Measurements from ENCODE around the gene IFRD2.
"Not testable (repeated sequence)": the region's sequence is repeated elsewhere in the genome, so short reads cannot be mapped to it uniquely, and the experiment has no call there.

Gene IFRD2

DNA sequence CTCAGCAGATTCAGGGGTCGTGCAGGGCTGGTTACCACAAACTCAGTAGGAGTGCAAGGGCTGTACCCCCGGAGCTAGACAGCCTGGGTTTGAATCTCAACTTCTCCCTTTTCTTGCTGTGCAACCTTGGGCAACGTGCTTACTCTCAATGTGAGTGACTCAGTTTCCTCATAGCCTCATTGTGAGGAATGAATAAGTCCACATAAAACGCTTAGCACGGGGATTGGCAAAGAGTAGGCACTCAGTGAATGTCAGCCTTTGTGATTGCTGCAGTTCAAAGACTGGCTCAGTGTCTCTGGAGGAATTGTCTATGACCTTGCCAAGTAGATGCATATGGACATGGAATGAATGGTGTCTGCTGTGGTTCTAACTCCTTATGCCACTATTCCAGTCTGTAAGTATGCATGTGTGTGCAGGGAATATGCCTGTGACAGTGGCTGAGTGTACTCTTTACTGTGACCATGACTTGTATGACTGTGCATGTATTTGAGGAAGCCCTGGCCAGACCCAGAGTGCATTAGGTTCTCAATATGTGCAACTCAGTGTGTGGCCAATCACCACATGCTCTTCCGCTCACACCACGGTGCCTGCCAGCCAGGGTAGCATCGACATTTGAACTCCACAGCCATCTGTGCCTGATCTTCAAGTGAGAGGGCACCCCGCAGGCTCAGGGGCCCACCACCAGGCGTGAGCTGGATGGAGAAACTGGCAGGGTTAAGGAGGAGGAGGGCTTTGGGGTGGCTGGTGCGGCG lies 7.9 kb upstream of the IFRD2 start:
- no peak for FAIRE-seq

GRCh38 chr3:50299638-50299928 lies 7.4 kb upstream of the IFRD2 start:
- no peak for FAIRE-seq

- FAIRE-seq = peak; percentile 93
Measured at GRCh38 chr3:50298836-50299637, 6.8 kb upstream of the IFRD2 start, which contains the start of the genes HYAL3 and NAA80. Gene HYAL3, minus strand, starts transcription at chr3:50299405. Its CDS starts 3,803 bp downstream, at chr3:50295602. Gene NAA80, minus strand, starts transcription at chr3:50299405. Its CDS starts 1,942 bp downstream, at chr3:50297463.

GRCh38 chr3:50297896-50298725 lies 5.9 kb upstream of the IFRD2 start:
- FAIRE-seq = no peak

- FAIRE-seq = no peak
Measured at GRCh38 chr3:50297384-50297775, 5.2 kb upstream of the IFRD2 start.

GRCh38 chr3:50296721-50297383 lies 4.6 kb upstream of the IFRD2 start:
- FAIRE-seq = no peak

GRCh38 chr3:50295553-50296431 lies 3.6 kb upstream of the IFRD2 start:
- FAIRE-seq = no peak

- FAIRE-seq = no peak
Measured at GRCh38 chr3:50294492-50295403, 2.5 kb upstream of the IFRD2 start.

GRCh38 chr3:50294089-50294488 lies 1.9 kb upstream of the IFRD2 start:
- FAIRE-seq = no peak

DNA sequence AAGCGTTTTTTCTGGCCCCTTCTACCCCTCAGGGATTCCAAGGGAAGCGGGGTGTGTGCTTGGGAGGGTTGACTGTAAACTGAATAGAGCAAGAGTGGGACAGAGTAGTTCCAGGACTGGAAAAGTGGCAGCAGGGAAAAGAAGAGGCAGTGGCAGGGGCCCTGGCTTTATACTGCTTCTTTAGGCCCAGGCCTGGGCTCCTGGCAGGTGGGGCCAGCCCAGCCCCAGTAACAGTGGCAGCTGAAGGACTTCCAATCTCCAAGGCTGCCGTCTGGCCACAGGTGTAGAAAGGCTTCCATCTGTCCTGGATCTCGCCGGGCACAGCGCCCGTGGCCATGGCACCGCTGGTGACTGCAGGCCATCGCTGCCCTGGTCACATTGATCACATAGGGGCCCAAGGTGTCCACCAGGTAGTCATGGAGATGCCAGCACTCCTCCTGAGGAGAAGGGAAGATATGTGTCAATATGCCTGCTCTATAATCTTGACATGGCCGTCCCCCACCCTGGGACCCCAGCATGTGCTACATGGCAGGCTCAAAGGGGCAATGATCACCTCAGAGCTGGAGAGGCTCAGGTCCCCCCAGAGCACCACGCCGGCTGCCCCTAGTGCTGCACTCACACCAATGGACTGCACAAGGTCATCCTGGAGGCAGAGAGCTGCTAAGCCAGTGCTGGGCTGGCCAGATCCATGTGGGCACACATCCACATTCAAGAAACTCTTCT lies 1.0 kb upstream of the IFRD2 start:
- no peak for FAIRE-seq

DNA sequence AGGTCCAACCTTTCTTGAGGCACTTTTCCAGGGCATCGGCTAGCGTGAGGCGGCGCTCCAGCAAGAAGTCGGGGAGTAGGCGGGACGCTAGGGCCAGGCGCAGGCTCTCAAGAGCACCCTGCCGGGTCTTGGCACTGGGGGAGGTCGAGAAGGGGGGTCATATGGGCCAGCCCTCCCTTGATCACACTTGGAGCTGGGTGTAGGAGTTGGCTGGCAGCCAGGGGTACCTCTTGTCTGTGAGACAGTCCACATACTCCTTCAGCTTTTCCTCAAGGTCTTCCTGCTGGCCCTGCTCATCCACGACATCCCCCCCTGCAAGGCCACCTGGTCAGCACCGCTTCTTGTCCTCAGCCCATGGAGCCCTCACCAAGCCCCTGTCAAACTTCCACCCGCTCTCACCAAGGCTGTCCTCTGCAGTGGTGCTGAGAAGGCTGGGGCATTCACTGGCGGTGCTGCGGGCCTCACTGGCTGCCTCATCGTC lies 2.0 kb downstream of the IFRD2 start:
- no peak for FAIRE-seq

DNA sequence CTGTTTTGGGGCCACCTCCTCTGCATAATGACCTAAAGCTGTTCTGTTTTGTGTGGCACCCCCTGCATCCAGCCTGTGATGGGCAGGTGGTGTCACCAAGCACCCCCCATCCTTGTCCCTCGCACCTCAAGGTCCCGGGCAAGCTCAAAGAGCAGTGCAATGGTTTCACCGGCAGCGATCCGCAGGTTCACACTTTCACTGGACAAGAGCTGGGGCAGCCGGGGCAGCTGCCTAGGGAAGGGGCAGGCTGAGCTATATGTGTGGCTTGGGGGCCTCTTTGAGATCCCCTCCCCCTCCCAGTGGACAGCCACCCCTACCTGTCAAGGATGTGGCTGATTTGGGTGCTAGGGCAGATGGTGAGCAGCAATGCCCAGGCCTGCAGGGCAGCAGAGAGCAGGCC lies 3.1 kb downstream of the IFRD2 start:
- FAIRE-seq = no peak

DNA sequence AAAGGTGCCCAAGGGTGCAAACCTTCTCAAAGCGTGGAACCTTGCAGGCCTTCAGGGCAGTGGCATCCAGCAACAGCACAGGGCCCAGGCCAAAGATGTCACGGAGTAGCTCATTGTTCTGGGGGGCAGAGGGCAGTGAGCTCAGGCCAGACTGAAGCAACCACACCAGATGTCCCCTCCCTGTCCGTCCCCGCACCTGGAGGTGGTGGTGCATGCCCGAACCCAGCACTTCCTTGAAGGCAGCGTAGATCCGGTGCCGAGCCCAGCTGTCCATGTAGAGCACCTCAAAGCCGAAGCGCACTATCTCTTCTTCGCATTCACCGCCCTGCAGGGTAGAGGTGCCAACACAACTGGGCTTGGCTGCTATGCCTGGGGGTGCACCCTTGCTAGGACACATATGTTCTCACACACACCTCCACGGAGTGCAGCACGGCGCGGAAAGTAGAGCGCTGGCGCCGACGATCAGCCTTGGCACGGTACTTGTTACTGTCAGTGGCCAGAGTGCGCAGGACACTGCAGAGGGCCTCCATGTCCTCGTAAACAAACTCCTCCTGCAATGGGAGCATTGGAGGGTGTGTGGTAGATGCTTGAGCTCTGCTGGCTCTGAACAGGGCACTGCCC lies 3.7 kb downstream of the IFRD2 start:
- no peak for FAIRE-seq

- no peak for FAIRE-seq
Measured at GRCh38 chr3:50287262-50287661, 5.0 kb downstream of the IFRD2 start.

- FAIRE-seq = no peak
Measured at GRCh38 chr3:50286322-50287227, 5.7 kb downstream of the IFRD2 start.

DNA sequence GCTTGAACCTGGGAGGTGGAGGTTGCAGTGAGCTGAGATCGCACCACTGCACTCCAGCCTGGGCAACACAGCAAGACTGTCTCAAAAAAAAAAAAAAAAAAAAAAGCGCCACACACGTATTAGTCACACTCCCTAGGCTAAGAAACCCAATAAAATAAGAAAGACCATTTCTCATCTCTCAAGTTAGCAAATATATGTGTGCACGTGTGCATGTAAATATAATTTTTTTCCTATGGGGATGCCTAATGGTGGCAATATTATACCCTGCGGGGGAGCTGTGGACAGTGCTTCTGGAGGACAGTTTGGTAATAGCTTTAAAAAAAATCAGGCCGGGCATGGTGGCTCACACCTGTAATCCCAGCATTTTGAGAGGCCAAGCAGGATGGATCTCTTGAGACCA lies 8.1 kb downstream of the IFRD2 start:
- not testable (repeated sequence) for FAIRE-seq

DNA sequence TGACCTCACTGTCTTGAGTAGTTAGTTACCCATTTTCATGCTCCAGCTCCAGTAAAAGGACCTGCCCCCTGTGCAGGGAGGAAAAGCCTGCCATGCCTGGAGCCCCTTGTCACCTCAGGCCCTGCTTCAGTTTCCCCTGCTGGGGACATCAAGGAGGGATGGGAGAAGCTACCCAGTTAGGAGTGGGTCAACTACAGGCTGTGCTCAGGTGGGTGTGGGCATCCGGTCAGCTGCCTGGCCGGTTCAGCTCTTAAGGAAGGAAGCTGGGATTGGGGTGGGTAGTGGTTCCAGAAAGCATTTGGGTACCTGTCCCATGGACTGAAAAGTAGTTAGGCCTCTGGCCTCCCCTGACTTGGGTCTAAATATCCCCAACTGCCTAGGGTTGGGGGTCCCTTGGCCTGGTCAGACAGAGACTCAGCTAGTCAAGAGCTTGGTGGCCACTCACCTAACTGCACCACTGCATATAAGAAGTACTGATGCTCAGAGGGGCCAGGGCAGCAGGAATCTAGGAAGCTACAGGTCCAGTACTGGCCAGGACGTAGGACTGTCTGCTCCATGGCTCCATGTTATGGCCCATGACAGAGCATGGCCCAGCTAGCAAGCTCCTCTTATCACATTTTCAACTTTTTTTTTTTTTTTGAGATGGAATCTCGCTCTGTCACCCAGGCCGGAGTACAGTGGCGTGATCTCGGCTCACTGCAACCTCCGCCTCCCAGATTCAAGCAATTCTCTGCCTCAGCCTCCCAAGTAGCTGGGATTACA lies 12.8 kb downstream of the IFRD2 start:
- no peak for FAIRE-seq

- no peak for FAIRE-seq
Measured at GRCh38 chr3:50278880-50279224, 13.4 kb downstream of the IFRD2 start, which contains the start of gene LSMEM2. Gene LSMEM2, plus strand, starts transcription at chr3:50279087. Its CDS starts 27 bp downstream, at chr3:50279114.
